ENCODE results near the gene HP.
A peak's percentile ranks its signal among the peaks of the same experiment; 100 is the strongest.

HP gene

DNA sequence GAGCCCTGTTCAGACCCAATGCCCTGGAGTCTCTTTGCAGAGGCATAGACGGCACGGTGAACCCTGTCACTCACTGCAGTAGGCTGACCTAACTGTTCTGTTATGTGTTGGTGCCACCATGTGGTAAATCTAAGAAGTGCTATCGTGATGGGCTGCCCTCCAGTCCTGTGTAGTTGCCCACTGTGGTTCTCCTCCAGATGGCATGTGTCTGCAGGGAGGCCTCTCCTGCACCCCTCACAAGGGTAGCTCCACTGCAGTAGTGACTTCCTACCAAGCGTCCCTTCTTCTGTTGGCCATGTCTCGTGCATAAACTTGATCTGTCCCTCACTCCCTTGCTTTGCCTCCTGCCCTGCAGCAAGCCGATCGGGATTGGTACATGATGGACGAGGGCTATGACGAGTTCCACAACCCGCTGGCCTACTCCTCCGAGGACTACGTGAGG, 45.1 kb downstream of the HP start:
- peak; percentile 32 for DNase-seq (ENCODE audit: low read depth, low spot score)
- H3K4me3 ChIP-seq (ENCODE audit: low read depth, low read length), result no peak overlapping the region
- in situ Hi-C loops (cut with HindIII; ENCODE audit: low sequenced_read_pairs), result no loop called here
- TF ChIP-seq, protein P1, sequence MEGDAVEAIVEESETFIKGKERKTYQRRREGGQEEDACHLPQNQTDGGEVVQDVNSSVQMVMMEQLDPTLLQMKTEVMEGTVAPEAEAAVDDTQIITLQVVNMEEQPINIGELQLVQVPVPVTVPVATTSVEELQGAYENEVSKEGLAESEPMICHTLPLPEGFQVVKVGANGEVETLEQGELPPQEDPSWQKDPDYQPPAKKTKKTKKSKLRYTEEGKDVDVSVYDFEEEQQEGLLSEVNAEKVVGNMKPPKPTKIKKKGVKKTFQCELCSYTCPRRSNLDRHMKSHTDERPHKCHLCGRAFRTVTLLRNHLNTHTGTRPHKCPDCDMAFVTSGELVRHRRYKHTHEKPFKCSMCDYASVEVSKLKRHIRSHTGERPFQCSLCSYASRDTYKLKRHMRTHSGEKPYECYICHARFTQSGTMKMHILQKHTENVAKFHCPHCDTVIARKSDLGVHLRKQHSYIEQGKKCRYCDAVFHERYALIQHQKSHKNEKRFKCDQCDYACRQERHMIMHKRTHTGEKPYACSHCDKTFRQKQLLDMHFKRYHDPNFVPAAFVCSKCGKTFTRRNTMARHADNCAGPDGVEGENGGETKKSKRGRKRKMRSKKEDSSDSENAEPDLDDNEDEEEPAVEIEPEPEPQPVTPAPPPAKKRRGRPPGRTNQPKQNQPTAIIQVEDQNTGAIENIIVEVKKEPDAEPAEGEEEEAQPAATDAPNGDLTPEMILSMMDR (IDR thresholded peaks at IDR 0.05; ENCODE audit: low read depth, low read length), result peak; percentile 54

DNA sequence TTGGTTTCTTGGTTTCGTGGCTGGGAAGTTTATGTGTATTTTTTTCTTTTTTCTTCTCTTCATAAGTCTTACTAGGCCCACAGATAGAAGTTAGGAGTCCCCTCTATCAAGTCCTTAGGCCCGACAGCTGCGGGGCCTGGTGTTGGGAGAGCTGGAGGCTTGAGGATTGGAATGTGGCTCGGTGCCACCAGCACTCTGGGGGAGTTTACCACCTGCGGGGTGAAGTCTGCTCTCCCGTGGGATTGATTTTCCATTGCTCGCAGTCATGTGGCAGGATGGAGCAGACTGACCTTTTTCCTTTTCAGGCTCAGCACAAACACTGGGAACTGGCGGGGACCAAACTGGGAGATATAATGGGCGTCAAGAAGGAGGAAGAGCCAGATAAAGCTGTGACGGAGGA, 46.9 kb downstream of the HP start:
- TF ChIP-seq, protein P1 (IDR thresholded peaks at IDR 0.05; ENCODE audit: low read depth, low read length), result no peak
- in situ Hi-C loops (cut with HindIII; ENCODE audit: low sequenced_read_pairs), result no loop called here
- no peak overlapping the region for H3K4me3 ChIP-seq (ENCODE audit: low read depth, low read length)
- DNase-seq (ENCODE audit: low read depth, low spot score), result no peak

DNA sequence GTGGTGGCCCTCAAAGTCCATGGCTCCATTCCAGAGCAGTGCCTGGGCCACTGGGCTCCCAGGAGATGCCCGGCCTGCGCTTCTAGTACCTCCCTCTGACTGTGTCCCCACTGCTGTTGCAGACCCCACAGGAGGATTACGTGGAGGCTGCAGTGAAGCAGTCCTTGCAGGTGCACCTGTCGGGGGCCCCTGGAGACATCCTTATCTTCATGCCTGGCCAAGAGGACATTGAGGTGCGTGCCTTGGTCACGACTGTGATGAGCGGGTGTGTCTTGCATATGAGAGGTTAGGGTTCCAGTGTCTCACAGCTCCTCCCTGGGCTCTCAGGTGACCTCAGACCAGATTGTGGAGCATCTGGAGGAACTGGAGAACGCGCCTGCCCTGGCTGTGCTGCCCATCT, 50.6 kb downstream of the HP start:
- TF ChIP-seq, protein P1 (IDR thresholded peaks at IDR 0.05; ENCODE audit: low read depth, low read length), result no peak
- no peak overlapping the region for H3K4me3 ChIP-seq (ENCODE audit: low read depth, low read length)
- in situ Hi-C loops (cut with HindIII; ENCODE audit: low sequenced_read_pairs), result no loop called here
- no peak for DNase-seq (ENCODE audit: low read depth, low spot score)

DNA sequence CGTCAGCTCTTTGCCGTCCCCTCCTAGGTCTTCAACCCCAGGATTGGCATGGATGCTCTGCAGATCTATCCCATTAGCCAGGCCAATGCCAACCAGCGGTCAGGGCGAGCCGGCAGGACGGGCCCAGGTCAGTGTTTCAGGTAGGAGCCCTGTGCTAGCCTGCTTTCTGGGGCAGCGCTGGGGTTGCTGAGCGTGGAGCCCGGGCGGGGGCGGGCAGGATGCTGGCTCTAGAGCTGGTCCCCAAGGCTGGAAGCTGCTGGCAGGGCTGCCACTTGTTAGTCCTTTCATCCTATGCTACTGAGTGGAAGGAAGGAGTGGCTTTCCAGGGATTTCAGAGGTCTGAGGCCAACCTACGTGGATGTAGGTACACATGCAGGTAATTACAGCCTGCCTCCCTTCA, 51.7 kb downstream of the HP start:
- in situ Hi-C loops (cut with HindIII; ENCODE audit: low sequenced_read_pairs), result no loop called here
- no peak for DNase-seq (ENCODE audit: low read depth, low spot score)
- TF ChIP-seq, protein P1 (IDR thresholded peaks at IDR 0.05; ENCODE audit: low read depth, low read length), result no peak
- H3K4me3 ChIP-seq (ENCODE audit: low read depth, low read length), result no peak overlapping the region

DNA sequence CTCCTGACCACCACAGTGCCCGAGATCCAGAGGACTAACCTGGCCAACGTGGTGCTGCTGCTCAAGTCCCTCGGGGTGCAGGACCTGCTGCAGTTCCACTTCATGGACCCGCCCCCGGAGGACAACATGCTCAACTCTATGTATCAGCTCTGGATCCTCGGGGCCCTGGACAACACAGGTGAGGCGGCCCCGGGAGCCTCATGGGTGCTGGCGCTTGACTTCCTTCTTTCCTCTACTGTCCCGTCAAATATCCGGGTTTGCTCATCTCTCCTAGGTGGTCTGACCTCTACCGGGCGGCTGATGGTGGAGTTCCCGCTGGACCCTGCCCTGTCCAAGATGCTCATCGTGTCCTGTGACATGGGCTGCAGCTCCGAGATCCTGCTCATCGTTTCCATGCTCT, 53.1 kb downstream of the HP start:
- in situ Hi-C loops (cut with HindIII; ENCODE audit: low sequenced_read_pairs), result no loop called here
- TF ChIP-seq, protein P1 (IDR thresholded peaks at IDR 0.05; ENCODE audit: low read depth, low read length), result no peak
- DNase-seq (ENCODE audit: low read depth, low spot score), result no peak
- H3K4me3 ChIP-seq (ENCODE audit: low read depth, low read length), result no peak overlapping the region

DNA sequence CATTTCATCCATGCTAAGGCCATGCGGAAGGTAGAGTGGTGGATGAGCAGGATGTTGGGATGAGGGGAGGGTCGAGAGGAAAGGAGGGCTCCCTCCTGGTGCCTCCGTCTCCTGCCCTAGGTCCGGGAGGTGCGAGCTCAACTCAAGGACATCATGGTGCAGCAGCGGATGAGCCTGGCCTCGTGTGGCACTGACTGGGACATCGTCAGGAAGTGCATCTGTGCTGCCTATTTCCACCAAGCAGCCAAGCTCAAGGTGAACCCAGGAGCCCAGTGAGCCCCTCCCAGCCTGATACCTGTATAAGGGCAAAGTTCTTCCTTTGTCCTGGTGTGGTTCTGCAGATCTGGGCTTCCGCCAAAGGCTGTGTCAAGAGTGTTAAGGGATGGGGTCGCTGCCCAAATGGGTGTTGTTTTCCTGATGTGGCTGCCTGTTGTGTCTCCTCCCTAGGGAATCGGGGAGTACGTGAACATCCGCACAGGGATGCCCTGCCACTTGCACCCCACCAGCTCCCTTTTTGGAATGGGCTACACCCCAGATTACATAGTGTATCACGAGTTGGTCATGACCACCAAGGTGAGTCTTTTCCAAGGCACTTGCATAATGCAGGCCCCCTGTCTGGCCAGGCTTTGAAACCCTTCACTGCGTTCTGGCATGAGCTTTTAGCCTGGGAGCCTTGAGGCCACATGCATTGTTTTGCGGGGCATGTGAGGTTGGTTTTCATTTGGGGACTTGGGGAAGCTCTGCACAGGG, 54.2 kb downstream of the HP start:
- TF ChIP-seq, protein P1 (IDR thresholded peaks at IDR 0.05; ENCODE audit: low read depth, low read length), result no peak
- in situ Hi-C loops (cut with HindIII; ENCODE audit: low sequenced_read_pairs), result no loop called here
- no peak for DNase-seq (ENCODE audit: low read depth, low spot score)
- no peak overlapping the region for H3K4me3 ChIP-seq (ENCODE audit: low read depth, low read length)
